Stimulated activated CD4-positive, alpha-beta T cell treated with anti-CD3 and anti-CD28 coated beads, Interleukin-4, amount 100 ng/mL, for 24 hours (primary cell): Measurements from ENCODE around the gene TMC4.

Experiments used
- DNase-seq: peaks from one replicate; pipeline ENCODE4 v3.0.0-alpha.2; 2020

The TMC4 gene

GRCh38 chr19:54128796-54129616, 44.0 kb downstream of the TMC4 start:
- DNase-seq = no peak

GRCh38 chr19:54128441-54128725, 44.6 kb downstream of the TMC4 start:
- DNase-seq = no peak

GRCh38 chr19:54127688-54128440, 45.1 kb downstream of the TMC4 start:
- DNase-seq = no peak

- DNase-seq = no peak
Measured at GRCh38 chr19:54125713-54126112, 47.2 kb downstream of the TMC4 start.

- DNase-seq = no peak
Measured at GRCh38 chr19:54124393-54124792, 48.6 kb downstream of the TMC4 start.

GRCh38 chr19:54123682-54124081, 49.3 kb downstream of the TMC4 start:
- no peak for DNase-seq

- no peak for DNase-seq
Measured at GRCh38 chr19:54121259-54121658, 51.7 kb downstream of the TMC4 start.

- peak; percentile 97 for DNase-seq
Measured at GRCh38 chr19:54115109-54116063, 57.6 kb downstream of the TMC4 start, which contains the start of the genes PRPF31 and TFPT. PRPF31 (plus strand) TSS chr19:54115754; CDS start chr19:54118279, 2,525 bp downstream. TFPT (minus strand) TSS chr19:54115657; CDS start chr19:54115269, 388 bp downstream.

GRCh38 chr19:54114340-54115108, 58.4 kb downstream of the TMC4 start:
- DNase-seq = peak; percentile 35
